NCI-H510A (cell line): Measurements from ENCODE around the gene SPIN1.

Experiments
- DNase-seq: peaks from one replicate; lab custom pipeline; 2025; lab: John Stamatoyannopoulos, UW

Gene SPIN1

DNA sequence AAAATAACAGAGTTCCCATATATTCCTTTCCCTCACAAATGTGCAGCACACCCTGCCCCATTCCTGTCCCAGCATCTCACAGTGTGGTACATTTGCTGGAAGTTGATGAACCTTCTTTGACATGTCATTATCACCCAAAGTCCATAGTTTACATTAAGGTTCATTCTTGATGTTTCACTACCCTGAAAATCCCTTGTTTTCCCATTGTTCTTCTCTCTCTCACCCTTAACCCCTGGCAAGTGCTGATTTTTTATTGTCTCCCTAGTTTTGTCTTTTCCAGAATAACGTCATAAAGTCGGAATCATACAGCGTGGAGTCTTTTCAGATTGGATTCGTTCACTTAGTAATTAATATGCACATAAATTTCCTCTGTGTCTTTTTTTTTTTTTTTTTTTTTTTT, 48.1 kb downstream of the SPIN1 start:
- no peak for DNase-seq

DNA sequence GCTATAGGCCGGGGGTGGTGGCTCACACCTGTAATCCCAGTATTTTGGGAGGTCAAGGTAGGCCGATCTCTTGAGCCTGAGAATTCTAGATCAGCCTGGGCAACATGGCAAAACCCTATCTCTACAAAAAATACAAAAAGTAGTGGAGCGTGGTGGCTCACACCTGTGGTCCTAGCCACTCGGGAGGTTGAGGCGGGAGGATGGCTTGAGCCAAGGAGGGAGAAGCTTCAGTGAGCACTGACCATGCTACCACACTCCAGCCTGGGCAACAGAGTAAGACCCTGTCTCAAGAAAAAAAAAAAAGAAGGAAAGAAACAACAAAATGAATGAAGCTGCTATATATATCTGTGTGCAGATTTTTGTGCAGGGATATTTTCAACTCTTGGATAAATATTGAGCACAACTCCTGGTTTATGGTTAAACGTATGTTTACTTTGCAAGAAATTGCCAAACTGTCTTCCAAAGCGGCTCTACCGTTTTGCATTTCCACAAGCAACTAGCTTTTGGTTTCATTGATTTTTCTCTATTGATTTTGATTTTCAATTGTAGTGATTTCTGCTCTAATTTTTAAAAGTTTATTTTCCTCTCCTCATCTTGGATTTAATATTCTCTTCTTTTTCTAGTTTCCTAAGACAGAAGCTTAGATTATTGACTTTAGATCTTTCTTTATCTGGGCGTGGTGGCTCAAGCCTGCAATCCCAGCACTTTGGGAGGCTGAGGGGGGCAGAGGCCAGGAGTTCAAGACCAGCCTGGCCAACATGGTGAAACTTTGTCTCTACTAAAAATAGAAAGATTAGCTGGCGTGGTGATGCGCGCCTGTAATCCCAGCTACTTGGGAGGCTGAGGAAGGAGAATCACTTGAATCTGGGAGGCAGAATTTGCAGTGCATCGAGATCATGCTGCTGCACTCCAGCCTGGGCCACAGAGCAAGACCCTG, 49.2 kb downstream of the SPIN1 start:
- DNase-seq, result no peak

DNA sequence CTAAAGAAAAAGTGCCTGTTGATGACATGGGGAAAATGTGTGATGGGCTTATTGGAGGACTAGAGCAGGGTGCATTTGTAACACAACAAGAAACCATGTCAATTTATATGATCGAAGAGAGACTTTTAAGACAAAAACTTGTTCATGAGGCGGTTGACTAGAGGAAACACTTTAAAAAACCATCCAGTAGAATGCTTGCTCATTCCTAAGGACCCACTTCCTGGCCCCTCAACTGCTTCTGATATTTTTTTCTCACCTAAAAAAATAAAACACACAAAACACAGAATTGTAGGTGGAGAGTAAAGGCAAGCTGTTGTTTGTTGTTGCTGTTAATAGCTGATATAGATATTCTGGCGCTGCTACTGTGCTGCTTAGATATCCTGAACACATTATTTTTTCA, 50.6 kb downstream of the SPIN1 start:
- DNase-seq, result no peak

GRCh38 chr9:88441301-88442007, 53.2 kb downstream of the SPIN1 start:
- no peak for DNase-seq

- no peak for DNase-seq
These were observed 55.4 kb downstream of the SPIN1 start for GRCh38 chr9:88443480-88444113.

DNA sequence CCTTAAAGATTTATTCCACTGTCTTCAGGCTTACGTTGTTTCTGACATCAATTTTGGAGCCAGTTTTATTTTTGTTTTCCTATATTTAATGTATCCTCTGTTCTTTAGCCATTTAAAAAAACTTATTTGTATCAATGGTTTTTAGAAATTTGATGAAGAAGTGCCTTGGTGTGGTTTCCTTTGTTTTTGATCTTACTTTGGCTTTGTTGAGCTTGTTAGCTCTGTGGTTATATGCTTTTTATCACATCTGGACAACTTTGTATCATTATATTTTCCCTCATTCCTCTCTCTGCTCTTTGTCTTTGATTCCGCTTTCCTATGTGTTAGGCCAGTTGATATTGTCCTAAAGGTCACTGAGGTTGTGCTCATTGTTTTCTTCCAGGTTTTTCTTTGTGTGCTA, 58.5 kb downstream of the SPIN1 start:
- no peak for DNase-seq

- DNase-seq, result no peak
These were observed 59.2 kb downstream of the SPIN1 start for GRCh38 chr9:88447431-88447830.

- no peak for DNase-seq
These were observed 62.9 kb downstream of the SPIN1 start for GRCh38 chr9:88451160-88451559.

DNA sequence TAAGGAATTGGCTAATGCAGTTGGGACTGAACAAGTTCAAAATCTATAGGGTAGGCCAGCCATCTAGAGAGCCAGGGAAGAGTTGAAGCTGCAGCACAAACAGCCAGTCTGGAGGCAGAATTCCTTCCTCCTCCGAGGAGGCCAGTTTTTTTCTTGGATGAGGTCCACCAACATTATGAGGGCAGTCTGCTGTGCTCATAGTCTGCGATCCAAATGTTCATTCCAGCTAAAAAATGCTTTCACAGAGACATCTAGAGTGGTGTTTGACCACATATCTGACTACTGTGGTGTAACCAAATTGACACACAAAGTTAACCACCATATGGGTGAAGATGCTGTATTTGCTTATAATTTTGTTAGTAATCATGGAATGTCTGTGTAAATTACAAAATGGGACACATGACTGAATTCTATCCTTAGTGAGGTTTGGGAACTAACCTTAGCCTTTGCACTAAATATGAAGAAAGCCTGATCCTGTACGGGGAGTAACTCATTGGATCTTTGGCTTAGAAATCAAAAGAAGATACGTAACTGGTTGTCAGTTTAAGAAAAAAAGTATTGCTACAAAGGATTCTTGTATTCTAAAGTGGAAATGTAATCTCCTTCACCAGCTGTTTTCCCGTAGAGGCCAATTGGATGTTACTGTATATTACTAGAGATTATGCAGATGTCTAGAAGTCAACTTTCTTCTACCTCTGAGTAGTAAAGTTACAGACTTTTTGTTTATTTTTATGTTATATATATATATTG, 70.6 kb downstream of the SPIN1 start:
- no peak for DNase-seq

GRCh38 chr9:88460587-88461332, 72.5 kb downstream of the SPIN1 start:
- no peak for DNase-seq

DNA sequence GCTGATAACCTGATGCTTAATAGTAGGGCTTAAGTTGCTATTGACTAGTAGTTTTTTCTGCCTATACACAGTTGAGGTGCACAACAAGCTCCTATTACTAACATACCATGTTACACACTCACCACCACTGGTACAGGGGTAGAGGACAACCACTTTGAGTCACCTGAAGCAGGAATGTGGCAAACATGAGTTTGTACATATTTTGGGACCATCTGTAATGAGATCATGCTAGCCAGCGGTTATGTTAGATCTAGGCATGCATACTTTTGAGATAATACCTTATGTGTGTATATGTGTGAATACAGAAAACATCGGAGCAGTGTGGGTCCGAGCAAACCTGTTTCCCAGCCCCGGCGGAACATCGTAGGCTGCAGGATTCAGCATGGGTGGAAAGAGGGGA, 73.9 kb downstream of the SPIN1 start:
- no peak for DNase-seq

- DNase-seq, result no peak
These were observed 76.6 kb downstream of the SPIN1 start for GRCh38 chr9:88464851-88465250.

DNA sequence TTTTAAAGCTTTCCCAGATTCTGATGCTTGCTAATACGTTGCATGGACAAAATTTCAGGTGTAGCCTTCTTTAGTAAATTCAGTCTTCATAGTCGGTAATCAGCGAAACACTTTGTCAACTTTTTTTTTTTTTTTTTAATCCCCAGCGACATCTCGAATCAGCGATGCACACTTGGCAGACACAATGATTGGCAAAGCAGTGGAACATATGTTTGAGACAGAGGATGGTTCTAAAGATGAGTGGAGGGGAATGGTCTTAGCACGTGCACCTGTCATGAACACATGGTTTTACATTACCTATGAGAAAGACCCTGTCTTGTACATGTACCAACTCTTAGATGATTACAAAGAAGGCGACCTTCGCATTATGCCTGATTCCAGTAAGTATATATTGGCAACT, 80.0 kb downstream of the SPIN1 start:
- no peak for DNase-seq

DNA sequence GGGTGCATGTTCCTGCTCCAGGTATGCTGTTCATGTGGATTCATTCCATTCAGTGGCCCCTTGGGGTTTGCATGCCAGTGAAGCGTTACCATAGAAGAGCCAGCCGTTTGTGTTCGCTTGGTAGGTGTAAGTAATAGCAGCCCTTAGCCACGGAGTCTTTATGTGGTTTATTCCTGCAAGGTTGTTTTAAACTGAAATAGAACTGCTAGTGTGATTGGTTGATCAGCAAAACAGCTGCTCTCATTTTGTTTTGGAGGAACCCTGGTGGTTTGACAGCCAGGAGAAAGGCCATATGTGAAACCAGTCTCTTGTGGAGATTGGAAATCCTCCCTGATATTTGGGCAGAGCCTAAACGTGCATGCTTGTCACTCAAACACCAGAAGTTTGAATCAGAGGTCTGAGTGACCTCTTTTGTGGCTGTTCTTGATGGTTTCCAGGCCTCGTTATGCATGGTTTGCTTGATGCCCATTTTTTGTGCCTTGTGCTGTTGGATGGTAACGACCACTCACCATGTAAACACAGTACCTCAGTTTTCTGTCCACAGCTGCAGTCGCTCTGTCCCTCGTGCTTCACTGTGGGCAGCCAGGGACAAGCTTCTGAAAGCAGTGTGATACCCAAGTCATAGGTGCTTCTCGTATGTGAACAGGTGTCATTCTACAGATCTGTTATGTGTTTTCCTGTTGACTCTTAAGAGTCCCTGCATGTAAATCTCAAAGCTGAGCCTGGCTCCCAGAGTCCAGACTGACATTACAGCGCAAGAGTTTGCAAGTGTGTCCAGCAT, 88.4 kb downstream of the SPIN1 start:
- DNase-seq, result no peak

DNA sequence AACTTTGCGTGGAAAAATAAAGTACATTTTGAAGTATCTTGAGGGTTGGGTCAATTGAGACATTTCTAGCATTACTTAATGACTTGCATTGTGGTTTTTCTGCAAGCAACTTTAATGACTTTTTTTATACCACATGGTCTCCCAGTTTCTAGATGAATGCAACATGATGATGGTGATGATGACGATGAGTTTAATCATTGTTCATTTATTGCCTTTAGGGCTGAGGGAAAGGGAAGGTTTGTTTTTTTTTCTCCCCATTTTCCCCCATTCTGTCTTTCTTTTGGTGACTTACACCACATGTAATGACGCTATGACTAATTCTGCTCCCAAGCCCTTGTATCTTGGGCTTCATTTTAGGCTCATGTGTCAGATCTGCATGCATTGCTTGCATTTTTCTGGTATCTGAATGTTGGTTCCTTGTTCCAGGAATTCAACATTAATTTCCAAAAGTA, 89.1 kb downstream of the SPIN1 start:
- no peak for DNase-seq

- DNase-seq, result no peak
These were observed 90.0 kb downstream of the SPIN1 start for GRCh38 chr9:88478246-88478645.

- no peak for DNase-seq
These were observed 93.7 kb downstream of the SPIN1 start for GRCh38 chr9:88481933-88482332.

GRCh38 chr9:88488166-88488565, 99.9 kb downstream of the SPIN1 start:
- DNase-seq, result no peak

DNA sequence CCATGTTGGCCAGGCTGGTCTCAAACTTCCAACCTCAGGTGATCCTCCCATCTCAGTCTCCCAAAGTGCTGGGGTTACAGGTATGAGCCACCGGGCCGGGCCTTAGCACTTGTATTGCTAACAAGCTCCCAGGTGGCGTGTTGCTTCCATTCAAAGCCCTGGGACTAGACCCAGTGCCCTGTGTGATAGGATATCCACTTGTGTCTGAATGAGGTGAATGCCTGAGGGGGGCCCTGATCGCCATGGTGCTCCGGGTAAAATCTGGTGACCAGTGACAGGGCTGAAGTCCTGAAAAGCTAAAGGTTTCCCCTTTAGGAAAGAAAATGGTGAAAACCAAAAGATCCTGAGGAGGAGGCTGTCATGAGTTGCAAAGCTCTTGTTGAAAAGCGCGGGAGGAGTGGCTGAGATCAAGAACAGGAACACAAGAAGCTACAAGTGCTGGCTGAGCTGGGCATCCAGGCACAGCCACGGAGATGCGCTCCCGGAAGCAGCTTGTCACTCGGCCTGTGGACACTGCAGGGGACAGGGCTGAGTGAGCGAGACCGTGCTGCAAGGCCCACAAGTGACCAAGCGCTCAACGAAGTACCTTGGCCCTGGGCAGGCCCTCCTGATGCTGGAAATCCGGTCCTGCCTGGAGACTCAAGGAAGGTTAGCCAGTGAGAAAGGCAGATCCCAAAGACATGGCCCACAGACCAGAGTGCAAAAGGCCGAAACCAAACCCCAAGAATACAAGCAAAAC, 106.9 kb downstream of the SPIN1 start:
- DNase-seq, result no peak

GRCh38 chr9:88497224-88497623, 109.0 kb downstream of the SPIN1 start:
- no peak for DNase-seq
